ENCODE measurements around the gene LIN9. TPM values are rescaled to one million over a fixed set of nuclear protein-coding genes. Genes with fewer than 3 reads are reported as not detected.

Gene LIN9
- total RNA-seq, 4 donors from 2014 or later = 1.9 to 3.3 (median 2.6) TPM

DNA sequence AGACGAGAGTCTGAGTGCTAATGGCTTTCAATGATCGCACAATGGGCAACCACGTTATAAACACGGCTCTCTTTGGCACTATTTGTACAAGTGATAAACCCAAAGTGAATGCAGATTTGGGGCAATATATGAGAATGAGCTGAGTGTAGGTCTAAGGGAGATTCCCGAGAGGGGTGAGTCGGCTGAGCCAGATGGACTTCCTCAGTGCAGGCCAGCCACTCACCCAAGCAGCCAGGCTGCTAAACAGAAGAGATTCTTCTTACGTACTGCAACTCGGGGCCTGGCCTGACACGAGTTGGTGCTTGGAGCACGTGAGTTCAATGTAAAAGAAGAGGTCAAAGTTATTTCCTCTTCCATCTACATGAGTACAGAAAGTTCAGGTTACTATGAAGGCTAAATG is 91.7 kb downstream of the LIN9 start:
- Histone ChIP-seq H3K4me1 (no peaks in the 10 kb centered on the region), H3K9me3 (no peaks in the 10 kb centered on the region), H3K27me3 (no peaks in the 10 kb centered on the region), H3K36me3 (no peaks in the 10 kb centered on the region), H3K27ac (no peak overlapping the region), H3K4me3 (replicated peaks in 1 of 3) (no peak overlapping the region)
- 71 to 72% methylated on average over 10 of the region's 10 CpGs for WGBS, 2 donors
- intact Hi-C loops (cut with DNase I) = no loop called here
- no peak for TF ChIP-seq POLR2A (IDR thresholded peaks at IDR 0.05)
- TF ChIP-seq, protein P1, sequence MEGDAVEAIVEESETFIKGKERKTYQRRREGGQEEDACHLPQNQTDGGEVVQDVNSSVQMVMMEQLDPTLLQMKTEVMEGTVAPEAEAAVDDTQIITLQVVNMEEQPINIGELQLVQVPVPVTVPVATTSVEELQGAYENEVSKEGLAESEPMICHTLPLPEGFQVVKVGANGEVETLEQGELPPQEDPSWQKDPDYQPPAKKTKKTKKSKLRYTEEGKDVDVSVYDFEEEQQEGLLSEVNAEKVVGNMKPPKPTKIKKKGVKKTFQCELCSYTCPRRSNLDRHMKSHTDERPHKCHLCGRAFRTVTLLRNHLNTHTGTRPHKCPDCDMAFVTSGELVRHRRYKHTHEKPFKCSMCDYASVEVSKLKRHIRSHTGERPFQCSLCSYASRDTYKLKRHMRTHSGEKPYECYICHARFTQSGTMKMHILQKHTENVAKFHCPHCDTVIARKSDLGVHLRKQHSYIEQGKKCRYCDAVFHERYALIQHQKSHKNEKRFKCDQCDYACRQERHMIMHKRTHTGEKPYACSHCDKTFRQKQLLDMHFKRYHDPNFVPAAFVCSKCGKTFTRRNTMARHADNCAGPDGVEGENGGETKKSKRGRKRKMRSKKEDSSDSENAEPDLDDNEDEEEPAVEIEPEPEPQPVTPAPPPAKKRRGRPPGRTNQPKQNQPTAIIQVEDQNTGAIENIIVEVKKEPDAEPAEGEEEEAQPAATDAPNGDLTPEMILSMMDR (IDR thresholded peaks at IDR 0.05) = no peak
- no peak for DNase-seq

DNA sequence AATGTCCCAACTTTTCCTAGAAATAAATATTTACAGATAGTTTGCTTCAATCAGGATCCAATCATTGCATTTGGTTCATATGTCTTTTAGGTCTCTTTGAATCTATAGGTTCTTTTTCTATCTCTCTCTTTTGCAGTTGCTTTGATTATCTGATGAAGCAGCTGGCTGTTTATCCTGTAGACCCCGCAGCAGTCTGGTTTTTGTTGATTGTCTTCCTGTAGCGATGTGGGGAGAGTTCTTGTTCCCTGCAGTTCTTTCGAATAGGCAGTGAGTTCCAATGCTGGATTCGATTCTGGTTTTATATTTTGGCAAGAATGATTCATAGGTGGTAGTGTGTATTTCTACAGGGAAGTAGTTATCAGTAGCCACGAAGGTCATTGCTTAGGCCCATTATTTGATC is 92.9 kb downstream of the LIN9 start:
- intact Hi-C loops (cut with DNase I) = no loop called here
- H3K27me3 ChIP-seq = no peaks in the 10 kb centered on the region
- H3K9me3 ChIP-seq = no peaks in the 10 kb centered on the region
- no peaks in the 10 kb centered on the region for H3K36me3 ChIP-seq
- no peak for DNase-seq
- no peak overlapping the region for H3K4me3 ChIP-seq (replicated peaks in 1 of 3)
- WGBS, 2 donors = 58 to 76% methylated on average over 5 of the region's 5 CpGs
- no peak overlapping the region for H3K27ac ChIP-seq
- TF ChIP-seq, protein P1 (IDR thresholded peaks at IDR 0.05) = no peak
- TF ChIP-seq POLR2A (IDR thresholded peaks at IDR 0.05) = no peak
- no peaks in the 10 kb centered on the region for H3K4me1 ChIP-seq

DNA sequence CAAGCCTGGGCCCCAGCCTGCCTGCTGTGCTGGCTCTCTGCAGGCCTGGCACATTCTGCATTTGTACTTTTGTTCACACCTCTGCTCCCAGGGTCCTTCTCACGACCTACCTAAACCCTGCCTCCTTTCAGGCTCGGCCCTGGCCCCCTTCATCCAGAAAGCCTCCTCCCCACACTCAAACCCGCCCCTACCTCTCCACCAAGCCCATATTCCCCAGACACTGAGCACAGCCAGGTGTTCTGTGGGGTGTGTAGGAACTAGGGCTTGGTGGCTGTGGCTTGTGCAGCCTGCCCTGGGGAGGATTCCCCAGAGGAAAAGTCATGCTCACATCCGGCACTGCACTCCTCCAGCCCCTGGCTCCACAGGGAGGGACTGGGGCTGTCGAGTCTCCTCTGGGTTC is 93.7 kb downstream of the LIN9 start:
- 67 to 77% methylated on average over 5 of the region's 5 CpGs for WGBS, 2 donors
- DNase-seq = no peak

DNA sequence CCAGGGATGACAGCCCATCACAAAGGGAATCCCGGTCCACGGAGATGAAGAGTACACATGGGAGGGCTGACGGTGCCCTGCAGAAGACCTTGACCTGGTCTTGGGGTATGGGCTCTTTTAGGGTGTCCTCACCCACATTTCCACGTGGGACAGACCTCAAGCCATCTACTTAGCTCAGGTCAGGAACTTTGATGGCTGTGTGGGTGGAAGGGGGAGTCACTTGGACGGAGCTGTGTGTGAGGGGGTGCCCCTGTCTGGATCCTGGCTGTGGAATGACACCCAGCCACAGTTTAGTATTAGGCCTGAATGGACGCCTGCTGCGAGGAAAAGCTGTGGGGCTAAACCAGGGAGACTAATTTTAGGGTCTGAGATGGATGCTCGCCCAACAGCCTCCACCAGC is 96.4 kb downstream of the LIN9 start:
- H3K27ac ChIP-seq = no peak overlapping the region
- no peaks in the 10 kb centered on the region for H3K27me3 ChIP-seq
- WGBS, 2 donors = 89 to 97% methylated on average over 7 to 8 of the region's 8 CpGs
- no peaks in the 10 kb centered on the region for H3K4me1 ChIP-seq
- no peak for DNase-seq
- TF ChIP-seq, protein P1 (IDR thresholded peaks at IDR 0.05) = no peak
- no peak for TF ChIP-seq POLR2A (IDR thresholded peaks at IDR 0.05)
- H3K4me3 ChIP-seq (replicated peaks in 1 of 3) = no peak overlapping the region
- H3K36me3 ChIP-seq = no peaks in the 10 kb centered on the region
- intact Hi-C loops (cut with DNase I) = no loop called here
- no peaks in the 10 kb centered on the region for H3K9me3 ChIP-seq

More for the DNA sequence above, 93.7 kb downstream of the LIN9 start:
- Histone ChIP-seq H3K36me3 (no peaks in the 10 kb centered on the region), H3K4me3 (replicated peaks in 1 of 3) (no peak overlapping the region), H3K27me3 (no peaks in the 10 kb centered on the region), H3K27ac (no peak overlapping the region), H3K9me3 (no peaks in the 10 kb centered on the region), H3K4me1 (no peaks in the 10 kb centered on the region)
- intact Hi-C loops (cut with DNase I) = no loop called here
- no peak for TF ChIP-seq POLR2A (IDR thresholded peaks at IDR 0.05)

DNA sequence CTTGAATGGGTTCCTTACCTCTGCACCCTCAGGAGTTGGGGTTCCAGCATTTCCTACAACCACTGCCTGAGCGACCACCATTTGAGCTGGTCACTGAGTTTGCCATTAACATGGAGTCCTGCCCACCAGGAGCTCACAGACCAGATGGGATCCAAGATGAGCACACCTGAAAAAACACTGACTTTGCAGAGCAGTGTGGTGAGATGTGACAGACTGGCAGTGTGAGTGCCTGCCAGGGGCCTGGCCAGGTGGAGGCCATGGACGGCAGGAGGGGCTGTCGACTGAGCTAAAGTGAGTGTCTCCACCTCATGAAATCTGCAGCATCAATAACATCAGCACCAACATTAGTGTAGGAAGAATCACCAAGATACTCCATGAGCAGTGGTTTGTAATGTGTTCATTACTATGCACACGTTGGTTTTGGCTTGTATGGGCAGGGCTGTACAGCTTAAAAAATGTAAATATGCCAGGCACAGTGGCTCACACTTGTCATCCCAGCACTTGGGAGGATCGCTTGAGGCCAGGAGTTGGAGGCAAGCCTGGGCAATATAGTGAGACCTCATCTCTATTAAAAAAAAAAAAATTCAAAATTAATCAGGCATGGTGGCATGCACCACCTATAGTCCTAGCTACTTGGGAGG is 97.7 kb downstream of the LIN9 start:
- 82 to 84% methylated on average over 5 of the region's 5 CpGs for WGBS, 2 donors
- Histone ChIP-seq H3K4me1 (no peaks in the 10 kb centered on the region), H3K27ac (no peak overlapping the region), H3K36me3 (no peaks in the 10 kb centered on the region), H3K4me3 (replicated peaks in 1 of 3) (no peak overlapping the region), H3K27me3 (no peaks in the 10 kb centered on the region), H3K9me3 (no peaks in the 10 kb centered on the region)
- DNase-seq = no peak
- intact Hi-C loops (cut with DNase I) = no loop called here
- TF ChIP-seq, protein P1 (IDR thresholded peaks at IDR 0.05) = no peak
- no peak for TF ChIP-seq POLR2A (IDR thresholded peaks at IDR 0.05)

Data from thyroid gland (tissue), 4 donors.